ENCODE measurements around the gene MAD2L2.
"Not testable (repeated sequence)": the region's sequence is repeated elsewhere in the genome, so short reads cannot be mapped to it uniquely, and the experiment has no call there.

Gene MAD2L2

DNA sequence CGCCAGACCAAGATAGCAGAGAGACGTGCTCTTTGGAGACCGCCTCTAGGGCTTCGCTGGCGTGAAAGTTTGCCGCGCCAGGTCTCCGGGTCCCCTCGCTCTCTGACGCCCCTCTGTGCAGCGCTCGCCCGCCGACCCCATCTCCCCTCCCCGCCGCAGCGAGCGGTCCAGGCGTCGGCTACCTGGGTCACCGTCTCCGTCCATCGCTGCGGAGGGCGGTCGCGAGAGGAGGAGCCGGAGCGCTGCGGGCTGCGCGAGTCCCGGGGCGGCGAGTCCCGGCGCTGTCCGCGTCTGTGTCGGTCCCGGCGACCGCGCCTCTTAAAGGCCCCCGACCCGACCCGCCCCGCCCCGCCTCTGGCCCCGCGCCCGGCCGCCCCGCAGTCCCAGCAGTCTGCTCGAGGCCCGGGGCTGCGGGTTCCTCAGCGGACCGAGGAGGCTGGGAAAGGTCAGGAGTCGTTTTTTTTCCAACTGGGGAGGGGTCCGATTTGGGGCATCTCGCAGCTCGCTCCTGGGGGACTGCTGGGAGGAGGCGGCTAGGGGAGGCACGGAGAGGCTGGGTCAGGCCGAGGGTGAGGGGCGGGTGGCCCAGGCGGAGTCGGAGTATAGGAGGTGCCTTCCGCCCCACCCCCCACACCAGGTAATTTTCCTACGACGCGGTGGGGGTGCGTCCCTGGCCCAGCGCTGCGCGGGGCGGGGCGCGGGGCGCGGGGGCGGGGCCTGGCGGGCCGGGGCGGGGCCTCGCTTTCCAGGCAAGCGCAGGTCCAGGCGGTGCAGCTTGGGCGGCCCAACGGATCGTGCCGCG lies 26.6 kb downstream of the MAD2L2 start, which contains the start of the genes FBXO2 and FBXO44:
FBXO2 (minus strand) TSS at position 293 of the 802 bp plus-strand sequence; CDS start at position 204, 89 bp downstream.
FBXO44 (plus strand) TSS at position 741 of the 802 bp plus-strand sequence. CDS start 959 bp downstream, outside the sequence.
- peak in 1 of 3 experiments; percentile 38 for DNase-seq (ENCODE audit: low read depth in 2 of 3, low spot score in 2 of 3)

GRCh38 chr1:11653861-11654136 lies 27.1 kb downstream of the MAD2L2 start:
- no peak for DNase-seq (ENCODE audit: low read depth in 2 of 3, low spot score in 2 of 3)

DNA sequence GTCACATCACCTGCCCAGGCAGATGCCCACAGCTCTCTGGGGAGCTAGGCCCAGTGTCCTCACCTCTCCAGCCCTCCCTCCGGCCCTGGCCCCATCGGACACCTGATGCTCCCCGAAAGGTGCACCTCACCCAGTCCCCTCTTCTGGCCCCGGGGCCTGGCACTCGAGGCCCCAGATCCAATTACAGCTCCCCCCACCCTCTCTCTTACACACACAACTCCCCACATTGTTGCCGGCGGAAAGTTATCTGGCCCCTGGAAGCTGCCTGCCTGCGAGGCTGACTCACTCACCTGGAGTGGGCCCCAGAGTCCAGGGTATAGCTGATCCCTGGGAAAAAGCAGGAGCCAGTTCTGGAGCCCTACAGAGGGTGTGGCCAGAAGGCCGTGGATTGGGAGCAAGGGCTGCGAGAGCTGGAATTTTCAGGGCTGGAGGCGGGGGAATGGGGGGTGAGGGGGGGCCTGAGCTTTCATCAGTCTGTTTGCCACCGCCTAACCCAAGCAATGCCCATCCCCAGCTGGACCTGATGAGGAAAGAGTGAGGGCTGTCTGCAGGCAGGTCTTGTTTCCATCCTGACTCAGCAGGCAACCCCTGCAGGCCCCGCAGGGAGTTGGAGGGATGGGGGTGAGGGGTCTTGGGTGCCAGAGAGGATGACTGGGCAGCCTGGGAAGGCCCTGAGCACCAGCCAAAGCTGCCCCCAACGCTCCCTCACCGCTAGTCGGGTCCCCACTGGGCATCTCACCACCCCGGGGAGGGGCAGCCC lies 27.7 kb downstream of the MAD2L2 start:
- no peak for DNase-seq (ENCODE audit: low read depth in 2 of 3, low spot score in 2 of 3)

GRCh38 chr1:11652203-11652780 lies 28.7 kb downstream of the MAD2L2 start:
- no peak for DNase-seq (ENCODE audit: low read depth in 2 of 3, low spot score in 2 of 3)

DNA sequence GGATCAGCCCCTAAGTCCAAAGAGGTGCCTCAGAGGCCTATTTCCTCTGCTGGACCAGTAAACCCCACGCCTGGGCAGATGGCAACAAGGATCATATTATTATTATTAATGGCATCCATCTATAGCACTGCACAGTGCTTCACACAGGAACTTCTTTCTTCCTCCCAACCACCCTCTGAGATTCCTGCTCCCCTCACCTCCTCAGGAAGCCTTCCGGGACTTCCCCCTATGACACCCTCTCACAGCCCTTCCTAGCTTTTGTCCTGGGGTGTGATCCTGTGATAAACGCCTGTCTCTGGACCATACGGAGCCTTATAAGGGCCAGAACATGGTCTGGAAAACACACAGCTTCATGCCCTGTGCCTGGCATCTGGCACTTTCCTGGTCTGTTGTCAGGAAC lies 29.9 kb downstream of the MAD2L2 start:
- DNase-seq (ENCODE audit: low read depth in 2 of 3, low spot score in 2 of 3) = no peak

- peak; percentile 51 to 70 (median 66) for DNase-seq (ENCODE audit: low read depth in 2 of 3, low spot score in 2 of 3)
These were observed 30.5 kb downstream of the MAD2L2 start for GRCh38 chr1:11650331-11650991.

DNA sequence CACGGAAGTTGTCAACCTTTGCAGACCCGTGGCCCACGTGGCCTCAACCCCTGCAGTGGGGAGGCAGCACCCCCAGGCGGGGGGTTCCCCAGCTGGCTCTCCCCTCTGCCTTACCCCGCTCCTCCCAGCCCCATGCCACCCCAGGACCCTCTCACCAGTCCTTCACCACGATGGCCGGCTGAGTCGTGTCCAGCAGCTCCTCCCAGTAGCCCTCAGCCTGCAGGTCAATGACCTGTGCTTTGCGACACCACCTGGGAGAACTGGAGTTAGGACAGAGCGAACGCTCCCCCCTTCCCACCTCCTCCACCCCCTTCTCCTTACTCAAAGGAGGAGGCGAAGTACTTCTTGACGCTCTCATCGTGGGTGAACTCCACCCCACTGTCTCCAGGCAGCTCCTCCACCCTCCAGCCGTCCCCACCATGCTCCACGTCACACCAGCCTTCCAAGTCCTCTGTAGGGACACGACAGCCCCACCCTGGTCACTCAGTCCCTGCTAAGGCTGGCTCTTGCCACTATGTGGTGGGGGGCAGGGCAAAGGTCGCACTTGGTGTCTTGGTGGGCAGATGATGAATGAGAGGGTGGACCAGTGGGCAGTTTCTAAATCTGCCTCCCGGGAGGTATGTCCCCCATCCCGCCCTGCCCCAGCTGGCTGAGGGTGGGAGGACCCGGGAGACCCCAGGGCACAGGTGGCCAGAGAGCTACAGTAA lies 31.2 kb downstream of the MAD2L2 start:
- DNase-seq (ENCODE audit: low read depth in 2 of 3, low spot score in 2 of 3) = no peak

DNA sequence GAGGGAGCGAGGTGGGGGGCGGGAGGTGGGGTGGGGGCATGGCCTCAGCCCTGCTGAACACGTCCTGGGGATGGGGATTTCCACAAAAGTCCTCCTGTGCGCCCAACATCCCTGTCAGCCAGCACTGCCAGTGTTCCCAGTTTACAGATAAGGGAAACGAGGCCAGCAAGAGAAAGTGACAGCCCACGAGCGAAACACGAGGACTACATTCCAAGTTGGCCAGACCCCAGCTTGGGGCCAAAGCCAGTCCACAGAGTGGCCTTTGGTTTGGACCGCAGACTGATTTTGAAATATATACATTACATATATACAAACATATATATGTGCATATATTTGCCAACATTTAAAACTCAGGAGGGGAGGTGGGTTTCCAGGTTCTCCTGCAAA lies 31.7 kb downstream of the MAD2L2 start:
- DNase-seq (ENCODE audit: low read depth in 2 of 3, low spot score in 2 of 3) = no peak

DNA sequence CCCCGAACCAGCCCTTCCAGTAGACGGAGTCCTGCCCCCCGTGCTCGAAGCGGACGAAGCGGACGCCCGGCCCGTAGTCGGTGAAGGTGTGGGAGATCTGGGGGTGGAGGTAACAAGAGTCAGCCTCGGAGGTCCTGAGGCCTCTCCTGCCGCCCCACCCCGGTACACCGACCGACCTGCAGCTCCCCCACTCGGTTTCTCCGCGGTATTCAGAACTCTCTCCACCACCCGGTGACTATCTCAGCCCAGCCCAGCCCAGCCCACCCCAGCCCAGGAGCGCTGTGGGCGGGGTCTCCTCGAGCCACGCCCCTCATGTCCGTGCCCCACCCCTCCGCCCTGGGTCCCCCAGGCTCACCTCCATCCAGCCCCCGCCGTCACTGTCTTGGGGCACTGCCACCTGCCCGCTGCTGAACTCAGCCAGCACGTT lies 32.2 kb downstream of the MAD2L2 start:
- no peak for DNase-seq (ENCODE audit: low read depth in 2 of 3, low spot score in 2 of 3)

DNA sequence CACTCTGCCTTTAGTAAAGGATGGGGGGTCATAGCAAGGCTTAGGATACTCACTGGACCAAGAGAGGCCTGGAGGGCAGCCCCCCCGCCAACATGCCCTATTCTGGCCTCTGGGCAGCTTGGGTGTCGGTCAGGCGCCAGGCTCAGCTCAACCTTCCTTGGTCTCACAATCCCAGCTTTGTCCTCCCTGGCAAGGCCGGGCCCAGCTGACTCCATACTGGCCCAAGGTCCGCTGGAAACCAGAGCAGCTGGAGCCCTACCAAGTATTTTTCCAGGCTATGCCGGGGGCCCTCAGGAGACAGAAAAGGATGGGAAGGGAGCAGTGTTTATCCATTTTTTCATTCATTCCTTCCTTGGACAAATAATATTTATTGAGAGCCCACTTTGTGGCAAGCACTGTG lies 32.9 kb downstream of the MAD2L2 start:
- DNase-seq (ENCODE audit: low read depth in 2 of 3, low spot score in 2 of 3) = no peak

DNA sequence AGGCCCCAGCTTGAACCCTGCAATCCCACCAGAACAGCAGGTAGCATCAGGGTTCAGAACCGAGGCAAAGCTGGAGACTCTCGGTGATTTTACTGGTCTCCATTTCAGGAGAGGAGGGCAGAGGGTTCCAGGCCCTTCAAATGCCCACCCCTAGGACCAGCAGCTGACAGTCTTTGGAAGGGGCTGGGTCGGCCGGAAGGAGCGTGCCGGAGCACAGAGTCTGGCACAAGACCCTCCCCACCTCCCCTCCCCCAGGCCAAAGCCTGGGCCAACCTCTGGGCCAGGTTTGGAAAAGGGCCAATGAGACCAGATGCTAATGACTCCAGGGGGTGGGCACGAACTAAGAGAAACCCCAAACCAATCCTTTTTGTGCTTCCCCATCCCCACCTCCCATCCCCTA lies 33.6 kb downstream of the MAD2L2 start:
- no peak for DNase-seq (ENCODE audit: low read depth in 2 of 3, low spot score in 2 of 3)

DNA sequence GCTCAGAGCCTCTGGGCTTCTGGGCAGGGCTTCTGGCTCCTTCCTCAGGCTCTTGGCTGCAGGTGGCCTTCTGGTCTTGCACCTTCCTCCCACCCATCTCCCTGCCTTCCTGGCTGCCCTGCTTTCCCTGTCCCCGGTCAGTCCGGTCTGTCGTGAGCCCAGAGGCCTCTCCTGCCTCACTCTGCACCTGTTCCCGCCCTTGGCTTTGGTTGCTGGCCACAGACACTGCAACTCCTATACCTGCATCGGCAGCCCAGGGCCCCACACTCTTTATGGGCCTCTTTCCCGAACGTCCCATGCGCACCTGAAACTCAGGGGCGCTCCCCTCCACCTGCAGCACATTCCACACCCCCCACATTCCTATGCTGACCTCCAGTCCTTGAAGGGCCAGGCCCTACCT lies 34.6 kb downstream of the MAD2L2 start:
- no peak for DNase-seq (ENCODE audit: low read depth in 2 of 3, low spot score in 2 of 3)

DNA sequence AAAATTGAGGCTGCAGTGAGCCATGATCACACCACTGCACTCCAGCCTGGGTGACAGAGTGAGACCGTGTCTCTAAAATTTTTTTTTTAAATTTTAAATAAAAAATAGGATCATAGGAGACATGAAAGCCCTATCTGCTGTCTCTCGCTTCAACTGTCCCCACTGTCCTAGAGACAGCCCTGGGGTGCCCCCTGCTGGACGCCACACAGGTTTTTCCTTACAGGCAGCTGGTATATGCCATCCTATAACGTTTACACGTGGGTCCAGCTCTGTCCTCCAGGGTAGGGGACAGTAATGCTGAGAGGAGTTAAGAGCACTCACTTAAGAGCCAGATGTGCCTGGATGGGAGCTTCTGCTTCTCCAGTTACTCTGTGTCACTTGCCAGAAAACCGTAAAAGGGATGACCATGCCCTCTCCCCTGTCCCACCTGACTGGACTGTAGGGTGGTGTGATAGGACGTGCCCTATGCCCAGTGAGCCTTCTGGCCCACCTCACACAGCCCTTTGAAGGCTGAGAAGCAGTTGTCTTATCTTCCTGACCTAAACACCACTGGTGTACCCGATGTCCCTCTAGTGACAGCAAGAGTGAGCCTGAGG lies 35.2 kb downstream of the MAD2L2 start:
- DNase-seq (ENCODE audit: low read depth in 2 of 3, low spot score in 2 of 3) = peak; percentile 54 to 70 (median 68)

DNA sequence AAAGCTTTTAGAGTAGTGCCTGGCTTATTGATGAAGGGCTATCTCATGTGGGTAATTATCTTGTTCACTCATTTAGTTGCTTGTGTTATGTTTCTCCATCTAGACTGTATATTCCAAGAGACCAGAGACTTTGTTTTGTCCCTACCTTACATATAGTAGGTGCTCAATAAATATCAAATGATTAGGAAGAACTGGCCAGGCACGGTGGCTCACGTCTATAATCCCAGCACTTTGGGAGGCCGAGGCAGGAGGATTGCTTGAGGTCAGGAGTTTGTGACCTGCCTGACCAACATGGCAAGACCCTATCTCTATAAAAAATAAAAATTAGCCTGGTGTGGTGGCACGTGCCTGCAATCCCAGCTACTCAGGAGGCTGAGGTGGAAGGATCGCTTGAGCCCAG lies 35.7 kb downstream of the MAD2L2 start:
- DNase-seq (ENCODE audit: low read depth in 2 of 3, low spot score in 2 of 3) = no peak

GRCh38 chr1:11643782-11644181 lies 37.2 kb downstream of the MAD2L2 start:
- DNase-seq (ENCODE audit: low read depth in 2 of 3, low spot score in 2 of 3) = no peak

DNA sequence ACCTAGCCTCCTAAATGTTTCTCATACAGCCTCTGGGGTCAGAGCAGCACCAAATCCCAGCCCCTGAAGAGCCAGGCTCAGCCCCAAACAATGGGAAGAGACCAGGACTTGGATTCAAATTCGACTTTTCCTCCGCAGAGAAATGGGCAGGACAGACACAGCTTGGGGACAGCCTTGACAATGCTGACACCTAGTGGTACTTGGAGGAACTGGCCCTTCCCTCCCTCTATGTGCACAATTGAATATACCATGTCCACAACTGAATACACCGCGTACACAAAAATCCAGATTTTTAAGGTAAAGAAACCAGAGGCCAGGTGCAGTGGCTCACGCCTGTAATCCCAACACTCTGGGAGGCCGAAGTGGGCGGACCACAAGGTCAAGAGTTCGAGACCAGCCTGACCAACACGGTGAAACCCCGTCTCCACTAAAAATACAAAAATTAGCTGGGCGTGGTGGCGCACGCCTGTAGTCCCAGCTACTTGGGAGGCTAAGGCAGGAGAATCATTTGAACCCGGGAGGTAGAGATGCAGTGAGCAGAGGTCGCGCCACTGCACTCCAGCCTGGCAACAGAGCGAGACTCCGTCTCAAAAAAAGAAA lies 38.4 kb downstream of the MAD2L2 start:
- not testable (repeated sequence) for DNase-seq (ENCODE audit: low read depth in 2 of 3, low spot score in 2 of 3)

- DNase-seq (ENCODE audit: low read depth in 2 of 3, low spot score in 2 of 3) = no peak
These were observed 39.1 kb downstream of the MAD2L2 start for GRCh38 chr1:11641776-11642305.

- DNase-seq (ENCODE audit: low read depth in 2 of 3, low spot score in 2 of 3) = no peak
These were observed 40.0 kb downstream of the MAD2L2 start for GRCh38 chr1:11640944-11641343.

GRCh38 chr1:11640101-11640500 lies 40.8 kb downstream of the MAD2L2 start:
- DNase-seq (ENCODE audit: low read depth in 2 of 3, low spot score in 2 of 3) = no peak

GRCh38 chr1:11639372-11639771 lies 41.6 kb downstream of the MAD2L2 start:
- DNase-seq (ENCODE audit: low read depth in 2 of 3, low spot score in 2 of 3) = no peak

Data from activated CD8-positive, alpha-beta memory T cell treated with anti-CD3 and anti-CD28 coated beads for 48 hours (primary cell).